GM23248 (cell line): ENCODE results near the gene HHIPL2. TPM values are rescaled to one million over a fixed set of nuclear protein-coding genes. Genes with fewer than 3 reads are reported as not detected.

Source experiments
- DNase-seq: peaks from one replicate; pipeline ENCODE4 v3.0.0-alpha.2; 2015
- H2AFZ ChIP-seq: fragments of 200-600 bp; sonication (generic); 2 replicates; pipeline ENCODE4 v1.6.1; 2016; ENCODE audit warnings: antibody characterized with exemption
- H3F3A ChIP-seq: fragments of 200-600 bp; sonication (generic); 2 replicates; pipeline ENCODE4 v1.6.1; 2016; ENCODE audit warnings: mild to moderate bottlenecking, antibody characterized with exemption, mixed run types; ENCODE audit not compliant: insufficient read depth
- H3K27ac ChIP-seq: fragments of 200-600 bp; sonication (generic); 2 replicates; pipeline ENCODE4 v1.5.1; 2016; ENCODE audit warnings: mild to moderate bottlenecking
- H3K27me3 ChIP-seq: fragments of 200-600 bp; sonication (generic); replicated peaks from 2 replicates; pipeline ENCODE4 v1.6.1; 2016; ENCODE audit warnings: mild to moderate bottlenecking; ENCODE audit not compliant: insufficient read depth
- H3K36me3 ChIP-seq: fragments of 200-600 bp; sonication (generic); 2 replicates; pipeline ENCODE4 v1.6.1; 2016; ENCODE audit warnings: low read depth, mild to moderate bottlenecking
- H3K4me1 ChIP-seq: fragments of 200-600 bp; sonication (generic); 2 replicates; pipeline ENCODE4 v1.6.1; 2016; ENCODE audit warnings: mild to moderate bottlenecking; ENCODE audit not compliant: insufficient read depth
- H3K4me2 ChIP-seq: fragments of 200-600 bp; sonication (generic); one replicate; pipeline ENCODE4 v1.6.1; 2016; ENCODE audit warnings: mild to moderate bottlenecking; ENCODE audit not compliant: unreplicated experiment
- H3K4me3 ChIP-seq: fragments of 200-600 bp; sonication (generic); 2 replicates; pipeline ENCODE4 v1.5.1; 2016; ENCODE audit warnings: mild to moderate bottlenecking
- H3K79me2 ChIP-seq: fragments of 200-600 bp; sonication (generic); 2 replicates; pipeline ENCODE4 v1.6.1; 2016; ENCODE audit warnings: mild to moderate bottlenecking; ENCODE audit not compliant: insufficient read depth
- H3K9ac ChIP-seq: fragments of 200-600 bp; sonication (generic); 2 replicates; pipeline ENCODE4 v1.6.1; 2016; ENCODE audit warnings: mild to moderate bottlenecking
- H3K9me2 ChIP-seq: fragments of 200-600 bp; sonication (generic); 2 replicates; pipeline ENCODE4 v1.6.1; 2016; ENCODE audit warnings: mixed run types, mild to moderate bottlenecking, moderate library complexity; ENCODE audit not compliant: insufficient read depth
- H3K9me3 ChIP-seq: fragments of 200-600 bp; sonication (generic); one replicate; pipeline ENCODE4 v1.6.1; 2017; ENCODE audit warnings: low read depth
- H4K20me1 ChIP-seq: fragments of 200-600 bp; sonication (generic); 2 replicates; pipeline ENCODE4 v1.6.0; 2016; ENCODE audit not compliant: insufficient read depth
- EZH2 ChIP-seq: fragments of 200-600 bp; sonication (generic); IDR thresholded peaks from 2 replicates; pipeline ENCODE4 v1.6.1; 2018; ENCODE audit warnings: antibody characterized with exemption, mild to moderate bottlenecking; ENCODE audit not compliant: insufficient read depth, poor library complexity, severe bottlenecking
- EZH2phosphoT487 ChIP-seq: fragments of 200-600 bp; sonication (generic); IDR thresholded peaks from 2 replicates; pipeline ENCODE4 v1.6.1; 2018; ENCODE audit warnings: antibody characterized with exemption, moderate library complexity, mild to moderate bottlenecking, low read depth; ENCODE audit not compliant: insufficient read depth
- WGBS, 2 experiments: methylation state at CpG; one replicate each; pipeline ENCODE4 v1.1.6; 2015 to 2017; ENCODE audit warnings: low lambda C conversion rate in 2 of 2, low coverage in 1 of 2; ENCODE audit errors: missing lambda C conversion rate in 2 of 2; 5-methylcytosine and 5-hydroxymethylcytosine counted together
- in situ Hi-C: fragments of 300-500 bp; cut with MboI; formaldehyde crosslinking; loops from 2 replicates; pipeline ENCODE4 v1.15.0; 2020
- polyA plus RNA-seq: library from polyadenylated mRNA; unstranded; fragments of >200 nt; fragmentation: Nextera tagmentation; extraction: Ambion mirVana; gene quantifications from 2 replicates; pipeline ENCODE4 v1.2.1, GENCODE V29; 2016
- total RNA-seq: library from RNA; depleted of rRNA; stranded (reverse); fragments of >200 nt; shearing (Covaris generic); gene quantifications from 2 replicates; pipeline ENCODE4 v1.2.3, GENCODE V29; 2014

HHIPL2 gene
- total and polyA plus RNA-seq, 2 experiments from 2014 or later = 1.3 TPM

GRCh38 chr1:222557574-222557973 is 9.7 kb upstream of the HHIPL2 start:
- Histone ChIP-seq H3K27ac (no peak overlapping the region), H3K27me3 (no peaks in the 10 kb centered on the region), H3K4me2 (no peak overlapping the region), H4K20me1 (no peaks in the 10 kb centered on the region), H3K79me2 (no peaks in the 10 kb centered on the region), H3F3A (0 out of 2 replicates have a peak, but pooled peaks cover 3% of the 10 kb centered on the region), H2AFZ (no peak overlapping the region), H3K4me3 (no peak overlapping the region), H3K9me3 (no peaks in the 10 kb centered on the region), H3K36me3 (peaks cover 9% of the 10 kb centered on the region), H3K9me2 (no peaks in the 10 kb centered on the region), H3K9ac (no peak overlapping the region), H3K4me1 (peaks cover 3% of the 10 kb centered on the region; the same call in 1 of the 2 replicates)
- TF ChIP-seq EZH2phosphoT487 = no peak
- in situ Hi-C loops = no loop called here
- 96% methylated on average over 7 of the region's 7 CpGs for WGBS, 2 experiments
- DNase-seq = no peak

- no peak overlapping the region for H3K4me3 ChIP-seq
- TF ChIP-seq EZH2 (no peak), EZH2phosphoT487 (no peak)
- H3K9me2 ChIP-seq = no peaks in the 10 kb centered on the region
- in situ Hi-C loops = no loop called here
- H3K4me2 ChIP-seq = no peak overlapping the region
- no peak overlapping the region for H2AFZ ChIP-seq
- 0 out of 2 replicates have a peak, but pooled peaks cover 3% of the 10 kb centered on the region for H3F3A ChIP-seq
- H3K9ac ChIP-seq = no peak overlapping the region
- no peak overlapping the region for H3K27ac ChIP-seq
- H4K20me1 ChIP-seq = no peaks in the 10 kb centered on the region
- H3K27me3 ChIP-seq = no peaks in the 10 kb centered on the region
- H3K79me2 ChIP-seq = no peaks in the 10 kb centered on the region
- peaks cover 4% of the 10 kb centered on the region; the same call in 1 of the 2 replicates for H3K4me1 ChIP-seq
- peaks cover 9% of the 10 kb centered on the region; the same call in 1 of the 2 replicates for H3K36me3 ChIP-seq
- no peak for DNase-seq
- no peaks in the 10 kb centered on the region for H3K9me3 ChIP-seq
- WGBS, 2 experiments = 79 to 83% methylated on average over 6 of the region's 6 CpGs
Observed at GRCh38 chr1:222557148-222557547, 9.2 kb upstream of the HHIPL2 start.

- Histone ChIP-seq H3K9me2 (no peaks in the 10 kb centered on the region), H3K36me3 (peaks cover 9% of the 10 kb centered on the region; the same call in 1 of the 2 replicates), H3K9ac (no peak overlapping the region), H3K27me3 (no peaks in the 10 kb centered on the region), H4K20me1 (no peaks in the 10 kb centered on the region), H3K9me3 (no peaks in the 10 kb centered on the region), H3K27ac (no peak overlapping the region), H3K4me3 (no peak overlapping the region), H2AFZ (no peak overlapping the region), H3K4me1 (peaks cover 4% of the 10 kb centered on the region; the same call in 1 of the 2 replicates), H3K79me2 (no peaks in the 10 kb centered on the region), H3F3A (0 out of 2 replicates have a peak, but pooled peaks cover 3% of the 10 kb centered on the region), H3K4me2 (no peak overlapping the region)
- no peak for DNase-seq
- 65 to 70% methylated on average over 2 of the region's 2 CpGs for WGBS, 2 experiments
- in situ Hi-C loops = no loop called here
- TF ChIP-seq EZH2 (no peak), EZH2phosphoT487 (no peak)
Observed at GRCh38 chr1:222555992-222556615, 8.2 kb upstream of the HHIPL2 start.

- 0 out of 2 replicates have a peak, but pooled peaks cover 2% of the 10 kb centered on the region for H3K36me3 ChIP-seq
- H4K20me1 ChIP-seq = no peaks in the 10 kb centered on the region
- H3K9me2 ChIP-seq = no peaks in the 10 kb centered on the region
- in situ Hi-C loops = no loop called here
- H3K27me3 ChIP-seq = no peaks in the 10 kb centered on the region
- no peaks in the 10 kb centered on the region for H3K79me2 ChIP-seq
- WGBS, 2 experiments = 86 to 92% methylated on average over 5 of the region's 5 CpGs
- H3K4me3 ChIP-seq = no peak overlapping the region
- H3K9ac ChIP-seq = no peak overlapping the region
- TF ChIP-seq EZH2phosphoT487 (no peak), EZH2 (no peak)
- H3K4me1 ChIP-seq = peaks cover 4% of the 10 kb centered on the region; the same call in 1 of the 2 replicates
- H3K27ac ChIP-seq = no peak overlapping the region
- no peaks in the 10 kb centered on the region for H3K9me3 ChIP-seq
- DNase-seq = no peak
- H3K4me2 ChIP-seq = no peak overlapping the region
- H2AFZ ChIP-seq = no peak overlapping the region
- H3F3A ChIP-seq = 0 out of 2 replicates have a peak, but pooled peaks cover 3% of the 10 kb centered on the region
Observed at GRCh38 chr1:222554177-222554576, 6.3 kb upstream of the HHIPL2 start.
